Epidermal melanocyte (primary cell): ENCODE measurements around the gene LGR6.
A peak's percentile ranks its signal among the peaks of the same experiment; 100 is the strongest.
"Not testable (repeated sequence)": the region's sequence is repeated elsewhere in the genome, so short reads cannot be mapped to it uniquely, and the experiment has no call there.

Experiments used
- DNase-seq: peaks from one replicate; pipeline ENCODE4 v3.0.0; 2011; ENCODE audit warnings: low spot score; ENCODE audit not compliant: insufficient read length

The LGR6 gene

GRCh38 chr1:202193614-202194327 is at the start of gene LGR6:
LGR6 (plus strand) TSS chr1:202193799; CDS start chr1:202193990, 191 bp downstream.
- DNase-seq: peak; percentile 10

DNA sequence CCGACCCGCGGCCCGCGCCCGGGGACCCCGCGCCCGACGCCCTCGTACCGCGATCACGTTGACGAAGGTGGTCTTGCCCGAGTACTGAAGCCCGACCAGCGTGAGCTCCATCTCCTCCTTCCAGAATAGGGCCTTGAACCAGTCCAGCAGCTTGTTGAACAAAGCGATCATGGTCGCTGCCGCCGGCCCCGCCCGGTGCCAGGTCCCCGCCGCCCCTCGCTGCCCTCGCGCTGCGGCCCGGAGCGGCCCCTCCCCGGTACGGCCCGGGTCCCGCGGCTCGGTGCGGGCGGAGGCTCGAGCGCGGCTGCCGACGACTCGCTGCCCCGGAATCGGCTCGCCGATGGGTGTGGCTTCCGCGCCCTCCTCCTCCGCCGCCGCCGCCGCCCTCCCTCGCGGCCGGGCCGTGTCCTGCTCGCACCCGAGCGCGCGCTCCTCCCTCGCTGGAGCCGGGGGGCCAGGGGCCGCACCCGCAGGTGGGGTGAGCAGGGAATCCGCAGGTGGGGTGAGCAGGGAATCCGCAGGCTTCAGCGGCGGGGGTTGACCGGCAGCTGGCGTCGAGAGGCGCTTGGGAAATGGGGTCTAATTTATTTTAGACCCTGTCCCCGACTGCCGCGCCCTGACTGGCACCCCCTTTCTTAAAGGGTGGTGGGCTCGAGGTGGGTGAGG is 49.1 kb upstream of the LGR6 start, which contains the start of gene ARL8A:
Gene ARL8A, minus strand, starts transcription at position 336 of the 666 bp plus-strand sequence. Its CDS starts 165 bp downstream, at position 171.
- peak; percentile 76 for DNase-seq

DNA sequence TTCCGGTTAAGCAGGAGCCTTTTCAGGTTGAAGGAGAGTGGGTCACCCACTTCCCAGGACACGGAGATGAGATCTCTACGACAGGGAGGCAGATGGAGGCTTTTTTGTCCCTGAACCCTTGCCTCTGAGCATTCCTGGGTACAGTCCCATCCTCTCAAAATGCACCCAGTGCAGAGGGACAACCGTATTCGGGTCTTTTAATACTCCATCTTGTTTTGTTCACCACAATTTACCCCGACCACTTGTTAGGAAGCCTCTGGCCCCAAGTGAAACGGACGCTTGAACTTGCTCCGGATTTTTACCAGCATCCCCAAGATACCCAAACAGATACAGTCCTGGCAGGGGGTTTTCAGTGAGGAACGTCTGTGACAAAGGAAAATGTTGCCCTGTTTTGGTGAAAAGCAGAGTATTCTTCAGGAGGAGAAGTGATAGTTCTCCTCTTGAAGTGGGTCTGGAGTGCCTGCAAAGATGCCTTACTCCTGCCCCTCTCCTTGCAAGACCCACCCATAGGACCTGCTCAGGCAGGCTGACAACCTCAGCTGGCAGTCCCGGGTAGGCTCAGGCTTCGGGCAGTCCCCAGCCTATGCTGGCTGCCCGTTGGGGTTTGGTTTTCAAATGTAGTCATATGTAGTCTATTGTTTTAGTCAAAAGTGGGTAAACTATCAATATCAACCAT is 48.4 kb upstream of the LGR6 start:
- no peak for DNase-seq

GRCh38 chr1:202145744-202146140 is 47.9 kb upstream of the LGR6 start:
- not testable (repeated sequence) for DNase-seq

- DNase-seq: no peak
Observed at GRCh38 chr1:202146279-202146678, 47.3 kb upstream of the LGR6 start.

GRCh38 chr1:202146993-202147392 is 46.6 kb upstream of the LGR6 start:
- no peak for DNase-seq

DNA sequence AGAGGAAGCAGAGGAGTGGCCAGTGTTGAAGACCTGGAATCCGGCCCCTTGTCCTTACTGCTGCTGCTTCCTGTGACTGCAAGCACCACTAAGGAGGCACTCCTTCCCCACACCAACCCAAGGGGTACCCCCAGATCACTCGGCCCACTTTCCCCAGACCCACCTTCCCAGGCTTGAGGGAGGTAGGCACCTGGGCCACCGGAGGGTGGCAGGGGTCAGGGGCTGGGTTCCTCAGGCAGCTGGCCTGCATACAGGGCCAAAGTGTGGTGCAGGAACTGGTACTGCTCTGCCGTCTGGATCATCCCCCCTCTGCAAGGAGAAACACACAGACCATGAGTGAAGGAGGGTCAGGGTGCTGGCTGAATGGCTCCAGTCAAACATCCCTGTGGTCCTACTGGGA is 45.2 kb upstream of the LGR6 start:
- DNase-seq: no peak

DNA sequence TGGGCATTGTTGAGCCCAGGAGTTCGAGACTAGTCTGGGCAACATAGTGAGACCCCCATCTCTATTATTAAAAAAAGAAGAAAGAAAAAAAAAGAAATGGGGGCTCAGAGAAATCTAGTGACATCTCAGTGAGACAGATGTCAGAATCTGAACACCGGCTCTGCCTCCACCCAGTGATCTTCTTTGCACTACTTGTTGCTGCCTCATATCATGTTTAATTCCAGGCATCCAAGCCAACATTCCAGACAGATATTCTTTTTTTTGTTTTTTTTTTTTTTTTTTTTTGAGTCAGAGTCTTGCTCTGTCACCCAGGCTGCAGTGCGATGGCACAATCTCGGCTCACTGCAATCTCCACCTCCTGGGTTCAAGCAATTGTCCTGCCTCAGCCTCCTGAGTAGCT is 44.0 kb upstream of the LGR6 start:
- DNase-seq: no peak

DNA sequence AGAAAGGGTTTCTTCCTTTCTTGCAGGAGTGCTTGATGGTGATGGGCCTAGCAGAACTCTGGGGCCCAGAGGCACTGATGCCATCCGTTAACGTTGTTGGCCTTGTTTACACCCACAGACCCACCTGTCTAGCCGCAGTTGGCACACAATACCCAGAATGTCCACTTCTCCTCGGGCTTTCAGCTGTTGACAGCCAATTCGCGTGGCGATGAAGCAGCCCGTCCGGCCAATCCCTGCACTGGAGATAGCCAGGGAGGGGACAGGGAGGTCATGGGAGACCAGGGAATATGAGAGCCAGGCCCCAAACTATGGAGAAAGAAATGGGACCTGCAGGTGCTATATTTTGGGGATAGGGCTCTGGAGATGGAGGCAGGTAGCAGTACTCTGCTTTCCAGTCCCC is 43.4 kb upstream of the LGR6 start:
- no peak for DNase-seq

DNA sequence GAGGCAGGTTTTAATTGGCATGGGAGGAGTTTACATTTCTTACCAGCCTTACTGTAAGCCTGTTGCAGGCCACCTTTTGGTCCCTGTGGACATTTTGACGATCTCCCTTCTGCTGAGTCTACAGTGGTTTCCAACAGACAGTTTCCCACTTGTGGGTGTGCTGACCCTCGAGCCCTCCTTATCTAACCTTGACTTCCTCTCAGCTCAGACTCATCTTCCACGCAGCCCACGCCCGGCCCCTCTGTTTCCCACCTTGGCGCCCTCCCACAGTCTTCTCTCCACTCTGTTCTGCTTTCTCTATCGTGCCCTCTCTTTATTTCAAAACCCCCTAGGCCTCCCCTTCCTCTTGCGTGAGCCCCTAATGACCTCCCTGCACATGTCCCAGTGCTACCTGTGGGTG is 43.0 kb upstream of the LGR6 start:
- DNase-seq: no peak

GRCh38 chr1:202151045-202151444 is 42.6 kb upstream of the LGR6 start:
- DNase-seq: no peak

GRCh38 chr1:202152399-202152798 is 41.2 kb upstream of the LGR6 start:
- DNase-seq: no peak

DNA sequence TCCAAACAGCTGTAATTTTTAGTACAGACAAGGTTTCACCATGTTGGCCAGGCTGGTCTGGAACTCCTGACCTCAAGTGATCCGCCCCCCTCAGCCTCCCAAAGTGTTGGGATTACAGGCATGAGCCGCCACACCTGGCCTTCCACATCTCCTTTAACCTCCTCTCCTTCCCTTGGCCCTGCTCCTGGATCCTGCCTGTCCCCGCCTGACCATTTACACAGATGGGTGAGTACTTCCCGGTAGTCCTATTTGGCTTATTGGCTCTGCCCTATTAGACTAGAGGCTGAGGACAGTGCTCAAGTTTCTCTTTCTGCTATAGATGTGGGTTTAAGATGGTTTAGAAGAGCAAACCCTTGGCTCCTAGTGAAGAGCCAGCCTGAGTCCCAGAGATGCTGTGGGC is 40.3 kb upstream of the LGR6 start:
- DNase-seq: no peak

DNA sequence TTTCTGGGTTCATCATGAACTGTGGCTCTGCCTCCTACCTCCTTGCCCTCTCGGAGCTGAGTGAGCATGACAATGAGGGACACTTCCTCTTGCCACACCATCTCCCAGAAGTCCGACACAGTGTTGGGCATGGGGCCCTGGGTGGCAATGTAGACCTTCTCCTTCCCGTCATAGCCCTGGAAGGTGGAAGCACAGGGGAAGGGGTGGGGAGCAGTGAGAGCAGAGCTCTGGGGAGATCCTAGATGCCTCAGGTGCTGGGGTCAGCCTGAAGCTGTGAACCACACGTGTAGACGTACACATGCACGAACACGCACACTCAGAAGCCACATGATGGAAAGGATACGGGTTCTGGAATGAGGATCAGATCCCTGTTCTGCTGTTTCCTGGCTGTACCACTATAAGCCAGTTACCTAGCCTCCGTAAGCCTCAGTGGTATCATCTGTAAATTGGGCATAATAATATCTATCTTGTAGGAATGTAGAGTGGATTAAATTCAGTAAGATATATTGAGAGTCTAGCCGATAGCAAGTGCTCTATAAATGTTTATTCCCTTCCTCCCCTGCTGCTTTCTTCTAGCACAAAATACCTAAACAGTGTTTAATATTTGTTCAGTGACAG is 39.3 kb upstream of the LGR6 start:
- no peak for DNase-seq

DNA sequence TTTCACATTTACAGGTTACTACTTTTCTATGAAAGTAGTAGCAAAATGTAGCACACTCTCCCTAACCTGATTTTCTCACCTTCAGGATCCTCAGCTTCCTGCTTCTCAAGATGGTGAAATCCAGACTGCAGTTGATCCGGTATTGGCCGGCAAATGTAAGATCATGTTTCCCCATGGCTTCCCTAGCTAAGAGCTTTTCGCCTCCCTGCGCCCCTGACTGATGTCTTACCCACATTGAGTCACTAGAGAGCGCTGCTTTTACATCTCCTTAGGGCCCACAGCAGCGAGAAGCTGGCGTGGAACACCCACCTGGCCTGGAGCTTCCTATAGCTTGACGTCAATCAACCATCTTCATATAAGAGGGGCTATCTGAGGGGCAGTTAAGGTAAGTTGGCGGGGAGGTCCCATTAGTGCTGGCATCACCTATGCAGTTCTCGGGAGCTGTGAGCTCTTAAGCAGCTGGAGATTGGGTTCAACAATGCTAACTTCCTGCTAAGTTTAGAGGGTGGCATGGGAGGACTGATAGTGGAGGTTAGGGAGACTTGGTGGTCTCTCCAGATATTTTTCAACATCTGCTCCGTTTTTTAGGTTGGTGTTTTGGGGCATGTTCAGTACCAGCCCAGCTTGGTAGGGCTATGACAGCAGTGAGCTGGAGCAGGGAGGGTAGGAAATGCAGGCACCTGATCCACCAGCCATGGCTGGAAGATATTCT is 38.7 kb upstream of the LGR6 start:
- no peak for DNase-seq

- DNase-seq: no peak
Observed at GRCh38 chr1:202155478-202156021, 38.0 kb upstream of the LGR6 start.

- DNase-seq: no peak
Observed at GRCh38 chr1:202156590-202156989, 37.0 kb upstream of the LGR6 start.

GRCh38 chr1:202157945-202158344 is 35.7 kb upstream of the LGR6 start:
- no peak for DNase-seq

GRCh38 chr1:202158810-202159533 is 34.6 kb upstream of the LGR6 start:
- no peak for DNase-seq
